ENCODE results near the gene CACNA1I. TPM values are rescaled to one million over a fixed set of nuclear protein-coding genes. Genes with fewer than 3 reads are reported as not detected.
A peak's percentile ranks its signal among the peaks of the same experiment; 100 is the strongest.

The CACNA1I gene
- total RNA-seq, 1 donor from 2014 or later = 0.11 TPM

DNA sequence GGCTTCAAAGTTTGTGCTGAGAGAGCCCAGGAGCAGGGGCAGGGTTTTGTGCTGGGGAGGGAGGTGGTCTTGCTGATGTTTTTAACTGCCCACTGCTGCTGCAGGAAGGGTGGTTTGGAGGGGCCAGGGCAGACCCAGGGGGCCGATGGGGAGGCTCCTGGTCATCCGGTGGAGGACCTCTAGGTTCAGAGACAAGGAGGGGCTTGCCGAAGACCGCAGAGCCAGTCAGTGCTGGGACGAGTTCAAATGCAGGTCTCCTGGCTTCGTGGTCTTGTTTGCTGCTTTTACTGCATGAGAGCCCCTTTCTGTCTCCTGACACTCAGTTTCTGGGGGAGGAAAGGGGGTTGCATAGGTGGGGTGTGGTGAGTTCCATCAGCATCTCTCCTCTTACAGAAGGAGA is 26.0 kb downstream of the CACNA1I start:
- H3K79me2 ChIP-seq (ENCODE audit: low read depth) = no peaks in the 10 kb centered on the region
- H3F3A ChIP-seq (ENCODE audit: low read depth) = peaks cover 3% of the 10 kb centered on the region
- H3K27me3 ChIP-seq = peaks cover 38% of the 10 kb centered on the region
- no peak overlapping the region for H3K9ac ChIP-seq
- no peak for TF ChIP-seq EZH2phosphoT487 (IDR thresholded peaks at IDR 0.05)
- DNase-seq (ENCODE audit: low spot score) = no peak
- H3K4me1 Mint-ChIP-seq = peaks cover 26% of the 10 kb centered on the region
- no peaks in the 10 kb centered on the region for H3K9me3 Mint-ChIP-seq
- H3K36me3 Mint-ChIP-seq = no peaks in the 10 kb centered on the region
- peaks cover 10% of the 10 kb centered on the region for H4K20me1 ChIP-seq (ENCODE audit: low read depth)
- no peaks in the 10 kb centered on the region for H3K9me3 ChIP-seq (ENCODE audit: low read depth)
- H3K4me3 Mint-ChIP-seq = no peak overlapping the region
- H3K4me3 ChIP-seq = no peak overlapping the region
- no peak overlapping the region for H3K27ac Mint-ChIP-seq
- H3K4me2 ChIP-seq = no peak overlapping the region
- H3K4me1 ChIP-seq = no peaks in the 10 kb centered on the region
- no peak overlapping the region for H2AFZ ChIP-seq (replicated peaks)
- H3K36me3 ChIP-seq = no peaks in the 10 kb centered on the region
- no peak overlapping the region for H3K27ac ChIP-seq
- peaks cover 20% of the 10 kb centered on the region for H3K27me3 Mint-ChIP-seq (ENCODE audit: insufficient read depth, low read depth)

DNA sequence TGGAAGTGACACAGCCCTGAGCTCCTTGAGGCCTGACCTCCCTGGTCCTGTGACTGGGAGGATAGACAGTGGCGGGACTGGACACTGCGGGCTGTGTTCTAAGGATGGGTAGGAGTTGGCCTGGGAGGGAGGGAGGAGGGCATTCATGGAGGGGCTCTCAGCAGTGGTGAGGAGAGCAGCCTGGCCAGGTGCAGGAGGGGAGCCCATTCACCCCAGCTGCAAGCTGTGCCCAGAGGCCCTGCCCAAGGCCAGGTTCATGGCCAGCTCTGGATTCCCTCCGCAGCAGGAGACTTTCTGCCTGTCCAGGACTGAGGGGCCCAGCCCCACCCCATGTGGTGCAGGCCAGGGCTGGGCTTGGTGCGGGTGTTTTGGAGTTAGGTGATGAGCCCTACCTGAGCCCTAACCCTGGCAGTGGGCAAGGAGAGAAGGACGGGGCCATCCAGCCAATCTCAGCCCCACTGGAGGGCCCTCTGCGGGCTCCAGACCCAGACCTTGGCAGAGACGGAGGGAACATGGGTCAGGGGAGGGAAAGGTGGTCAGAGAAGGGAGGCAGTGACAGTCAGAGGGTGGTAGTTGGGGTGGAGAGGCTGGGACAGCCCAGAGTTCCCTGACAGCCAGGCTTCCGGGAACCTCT is 26.8 kb downstream of the CACNA1I start:
- Histone ChIP-seq H3K36me3 (no peaks in the 10 kb centered on the region), H3K4me3 (no peak overlapping the region), H3K4me2 (no peak overlapping the region), H2AFZ (replicated peaks) (no peak overlapping the region), H3K27me3 (peaks cover 42% of the 10 kb centered on the region), H3F3A (ENCODE audit: low read depth) (peaks cover 3% of the 10 kb centered on the region), H4K20me1 (ENCODE audit: low read depth) (peaks cover 10% of the 10 kb centered on the region), H3K4me1 (no peaks in the 10 kb centered on the region), H3K9me3 (ENCODE audit: low read depth) (no peaks in the 10 kb centered on the region), H3K27ac (no peak overlapping the region), H3K79me2 (ENCODE audit: low read depth) (no peaks in the 10 kb centered on the region), H3K9ac (no peak overlapping the region)
- Mint-ChIP-seq H3K27ac (no peak overlapping the region), H3K9me3 (peaks cover 2% of the 10 kb centered on the region), H3K36me3 (no peaks in the 10 kb centered on the region), H3K27me3 (ENCODE audit: insufficient read depth, low read depth) (peaks cover 21% of the 10 kb centered on the region), H3K4me1 (peaks cover 21% of the 10 kb centered on the region), H3K4me3 (no peak overlapping the region)
- no peak for DNase-seq (ENCODE audit: low spot score)
- TF ChIP-seq EZH2phosphoT487 (IDR thresholded peaks at IDR 0.05) (no peak), EZH2 (IDR thresholded peaks at IDR 0.05) (no peak)
- TF ChIP-seq, protein P1, sequence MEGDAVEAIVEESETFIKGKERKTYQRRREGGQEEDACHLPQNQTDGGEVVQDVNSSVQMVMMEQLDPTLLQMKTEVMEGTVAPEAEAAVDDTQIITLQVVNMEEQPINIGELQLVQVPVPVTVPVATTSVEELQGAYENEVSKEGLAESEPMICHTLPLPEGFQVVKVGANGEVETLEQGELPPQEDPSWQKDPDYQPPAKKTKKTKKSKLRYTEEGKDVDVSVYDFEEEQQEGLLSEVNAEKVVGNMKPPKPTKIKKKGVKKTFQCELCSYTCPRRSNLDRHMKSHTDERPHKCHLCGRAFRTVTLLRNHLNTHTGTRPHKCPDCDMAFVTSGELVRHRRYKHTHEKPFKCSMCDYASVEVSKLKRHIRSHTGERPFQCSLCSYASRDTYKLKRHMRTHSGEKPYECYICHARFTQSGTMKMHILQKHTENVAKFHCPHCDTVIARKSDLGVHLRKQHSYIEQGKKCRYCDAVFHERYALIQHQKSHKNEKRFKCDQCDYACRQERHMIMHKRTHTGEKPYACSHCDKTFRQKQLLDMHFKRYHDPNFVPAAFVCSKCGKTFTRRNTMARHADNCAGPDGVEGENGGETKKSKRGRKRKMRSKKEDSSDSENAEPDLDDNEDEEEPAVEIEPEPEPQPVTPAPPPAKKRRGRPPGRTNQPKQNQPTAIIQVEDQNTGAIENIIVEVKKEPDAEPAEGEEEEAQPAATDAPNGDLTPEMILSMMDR (IDR thresholded peaks at IDR 0.05) = no peak

DNA sequence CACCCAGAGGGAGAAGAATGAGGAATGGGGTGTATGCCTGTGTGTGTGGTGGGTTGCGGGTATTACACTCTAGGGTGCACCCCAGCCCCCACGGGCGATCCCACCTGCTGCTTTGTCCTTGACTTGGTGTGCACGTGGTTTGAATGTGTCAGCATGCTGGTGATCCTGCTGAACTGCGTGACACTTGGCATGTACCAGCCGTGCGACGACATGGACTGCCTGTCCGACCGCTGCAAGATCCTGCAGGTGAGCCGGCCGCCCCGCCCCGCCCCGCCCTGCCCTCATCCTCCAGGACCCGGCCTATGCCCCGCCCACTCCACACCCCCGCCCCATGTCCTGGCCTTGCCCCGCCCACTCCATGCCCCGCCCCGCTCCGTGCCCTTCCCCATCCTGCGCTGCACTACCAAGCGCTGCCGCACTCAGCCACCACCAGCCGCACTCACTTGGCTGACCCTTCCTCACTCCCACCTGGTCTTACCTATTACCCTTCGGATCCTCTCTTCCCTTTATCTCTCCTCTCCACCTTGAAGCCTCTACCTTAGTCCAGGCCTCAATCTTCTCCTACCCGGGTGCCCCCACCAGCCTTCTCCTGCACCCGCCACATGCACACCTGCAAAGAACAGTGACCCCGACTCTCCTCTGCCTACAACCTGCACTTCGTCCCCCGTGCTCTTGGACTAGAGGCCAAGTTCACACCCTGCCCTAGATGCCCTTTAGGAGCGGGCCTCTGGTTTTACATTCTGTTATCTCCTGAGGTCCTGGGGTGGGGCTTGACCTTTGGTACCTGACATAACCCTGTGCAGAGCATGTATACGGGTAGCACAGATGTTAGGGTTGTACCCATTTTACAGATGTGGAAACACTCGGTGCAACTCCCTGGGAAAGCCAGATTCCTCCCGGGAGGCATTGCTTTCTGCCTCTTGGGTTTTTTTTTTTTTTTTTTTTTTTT is 27.7 kb downstream of the CACNA1I start:
- Histone ChIP-seq H3K79me2 (ENCODE audit: low read depth) (no peaks in the 10 kb centered on the region), H3K36me3 (no peaks in the 10 kb centered on the region), H4K20me1 (ENCODE audit: low read depth) (peaks cover 10% of the 10 kb centered on the region), H2AFZ (replicated peaks) (no peak overlapping the region), H3K27ac (no peak overlapping the region), H3K4me3 (no peak overlapping the region), H3K4me2 (no peak overlapping the region), H3K27me3 (peaks cover 46% of the 10 kb centered on the region), H3F3A (ENCODE audit: low read depth) (peaks cover 3% of the 10 kb centered on the region), H3K9ac (no peak overlapping the region), H3K4me1 (no peaks in the 10 kb centered on the region), H3K9me3 (ENCODE audit: low read depth) (no peaks in the 10 kb centered on the region)
- no peaks in the 10 kb centered on the region for H3K36me3 Mint-ChIP-seq
- peaks cover 7% of the 10 kb centered on the region for H3K9me3 Mint-ChIP-seq
- TF ChIP-seq EZH2 (IDR thresholded peaks at IDR 0.05) (no peak), EZH2phosphoT487 (IDR thresholded peaks at IDR 0.05) (no peak)
- TF ChIP-seq, protein P1 (IDR thresholded peaks at IDR 0.05) = peak; percentile 19
- peak; percentile 92 for DNase-seq (ENCODE audit: low spot score)
- H3K4me3 Mint-ChIP-seq = peak overlapping the region; percentile 20
- H3K4me1 Mint-ChIP-seq = peaks cover 13% of the 10 kb centered on the region
- peaks cover 24% of the 10 kb centered on the region for H3K27me3 Mint-ChIP-seq (ENCODE audit: insufficient read depth, low read depth)
- no peak overlapping the region for H3K27ac Mint-ChIP-seq
